ENCODE data around the gene PI4KA.

DNA sequence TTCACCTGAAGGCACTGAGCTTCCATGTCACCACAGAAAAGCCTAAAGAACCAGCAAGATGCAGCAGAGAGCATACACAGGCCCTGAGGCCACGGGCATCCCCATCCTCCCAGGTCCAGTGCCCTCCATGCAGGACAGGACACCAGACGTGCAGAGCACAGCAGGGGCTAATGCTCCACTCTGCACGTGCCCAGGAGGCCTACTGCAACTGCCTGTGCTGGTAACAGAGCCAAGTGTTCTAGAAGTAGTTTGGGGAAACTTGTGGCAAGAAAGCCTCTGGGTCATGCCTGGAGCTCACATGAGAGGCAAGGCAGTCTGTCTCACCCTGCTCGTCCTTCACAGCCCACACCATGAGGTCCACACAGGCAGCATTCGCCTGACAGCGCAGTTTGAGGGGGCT lies 54.0 kb downstream of the PI4KA start:
- TF ChIP-seq CTCF (IDR thresholded peaks at IDR 0.05): no peak
- no peak for TF ChIP-seq POLR2A (IDR thresholded peaks at IDR 0.05)
- TF ChIP-seq POLR2AphosphoS5 (IDR thresholded peaks at IDR 0.05): no peak
- no peak for TF ChIP-seq EP300 (IDR thresholded peaks at IDR 0.05)

Measured in stomach (tissue), 4 donors.